ENCODE results near the gene CRYGD. TPM values are rescaled to one million over a fixed set of nuclear protein-coding genes. Genes with fewer than 3 reads are reported as not detected.
"Not testable (repeated sequence)": the region's sequence is repeated elsewhere in the genome, so short reads cannot be mapped to it uniquely, and the experiment has no call there.

CRYGD gene
- total RNA-seq (ENCODE audit: low replicate concordance): not detected in 2 replicates

- H3K79me2 ChIP-seq (ENCODE audit: low read depth); H3K9me3 ChIP-seq (ENCODE audit: low read depth); H3K4me3 ChIP-seq; H3K4me1 Mint-ChIP-seq; H4K20me1 ChIP-seq (ENCODE audit: low read depth); DNase-seq (ENCODE audit: low spot score); H3K36me3 ChIP-seq; H2AFZ ChIP-seq (replicated peaks); H3K4me1 ChIP-seq; H3K27me3 Mint-ChIP-seq (ENCODE audit: insufficient read depth, low read depth); H3K27ac ChIP-seq; H3K27me3 ChIP-seq; H3K9me3 Mint-ChIP-seq; H3K4me2 ChIP-seq; H3K36me3 Mint-ChIP-seq; H3F3A ChIP-seq (ENCODE audit: low read depth); H3K9ac ChIP-seq: not testable (repeated sequence)
- Mint-ChIP-seq H3K4me3 (peak within 1 kb of the TSS; percentile 58), H3K27ac (peak within 1 kb of the TSS; percentile 30)
Measured at GRCh38 chr2:208124013-208124715, at the start of gene CRYGD. Gene CRYGD (minus strand): TSS chr2:208124524. CDS start chr2:208124473, 51 bp downstream.

GRCh38 chr2:208172125-208172524, 47.8 kb upstream of the CRYGD start:
- no peaks in the 10 kb centered on the region for H3K36me3 Mint-ChIP-seq
- peaks cover 4% of the 10 kb centered on the region for H3K27me3 Mint-ChIP-seq (ENCODE audit: insufficient read depth, low read depth)
- no peak for DNase-seq (ENCODE audit: low spot score)
- no peak overlapping the region for H3K4me3 Mint-ChIP-seq
- H3K27ac Mint-ChIP-seq: no peak overlapping the region
- no peaks in the 10 kb centered on the region for H3K9me3 Mint-ChIP-seq
- H3K4me2 ChIP-seq: no peak overlapping the region
- H3K36me3 ChIP-seq: no peaks in the 10 kb centered on the region
- no peaks in the 10 kb centered on the region for H3K27me3 ChIP-seq
- no peaks in the 10 kb centered on the region for H4K20me1 ChIP-seq (ENCODE audit: low read depth)
- TF ChIP-seq CTCF (IDR thresholded peaks at IDR 0.05) (no peak), EZH2 (IDR thresholded peaks at IDR 0.05) (no peak), EZH2phosphoT487 (IDR thresholded peaks at IDR 0.05) (no peak)
- no peak overlapping the region for H3K9ac ChIP-seq
- no peaks in the 10 kb centered on the region for H3K79me2 ChIP-seq (ENCODE audit: low read depth)
- peaks cover 9% of the 10 kb centered on the region for H3K4me1 ChIP-seq
- no peaks in the 10 kb centered on the region for H3K9me3 ChIP-seq (ENCODE audit: low read depth)
- peaks cover 8% of the 10 kb centered on the region for H3K4me1 Mint-ChIP-seq
- H3K4me3 ChIP-seq: no peak overlapping the region
- H2AFZ ChIP-seq (replicated peaks): no peak overlapping the region
- no peak overlapping the region for H3K27ac ChIP-seq
- H3F3A ChIP-seq (ENCODE audit: low read depth): peaks cover 9% of the 10 kb centered on the region

GRCh38 chr2:208164951-208165755, 40.8 kb upstream of the CRYGD start:
- Histone ChIP-seq H3K4me1 (peaks cover 2% of the 10 kb centered on the region), H3K9ac (no peak overlapping the region), H2AFZ (replicated peaks) (peak overlapping the region; percentile 67), H3K27me3 (no peaks in the 10 kb centered on the region), H3F3A (ENCODE audit: low read depth) (no peaks in the 10 kb centered on the region), H4K20me1 (ENCODE audit: low read depth) (no peaks in the 10 kb centered on the region), H3K36me3 (no peaks in the 10 kb centered on the region), H3K4me3 (no peak overlapping the region), H3K27ac (no peak overlapping the region), H3K79me2 (ENCODE audit: low read depth) (no peaks in the 10 kb centered on the region), H3K9me3 (ENCODE audit: low read depth) (no peaks in the 10 kb centered on the region), H3K4me2 (no peak overlapping the region)
- Mint-ChIP-seq H3K27me3 (ENCODE audit: insufficient read depth, low read depth) (peaks cover 3% of the 10 kb centered on the region), H3K4me1 (peaks cover 10% of the 10 kb centered on the region), H3K27ac (no peak overlapping the region), H3K4me3 (no peak overlapping the region), H3K36me3 (no peaks in the 10 kb centered on the region), H3K9me3 (no peaks in the 10 kb centered on the region)
- TF ChIP-seq EZH2 (IDR thresholded peaks at IDR 0.05) (no peak), CTCF (IDR thresholded peaks at IDR 0.05) (no peak), EZH2phosphoT487 (IDR thresholded peaks at IDR 0.05) (no peak)
- DNase-seq (ENCODE audit: low spot score): no peak

- Histone ChIP-seq H3K4me1 (no peaks in the 10 kb centered on the region), H3F3A (ENCODE audit: low read depth) (no peaks in the 10 kb centered on the region), H4K20me1 (ENCODE audit: low read depth) (no peaks in the 10 kb centered on the region), H3K27ac (no peak within 1 kb of the TSS), H3K36me3 (no peaks in the 10 kb centered on the region), H3K27me3 (no peaks in the 10 kb centered on the region), H2AFZ (replicated peaks) (peak within 1 kb of the TSS; percentile 67), H3K9me3 (ENCODE audit: low read depth) (no peaks in the 10 kb centered on the region), H3K4me2 (no peak within 1 kb of the TSS), H3K79me2 (ENCODE audit: low read depth) (no peaks in the 10 kb centered on the region), H3K4me3 (no peak within 1 kb of the TSS), H3K9ac (no peak within 1 kb of the TSS)
- TF ChIP-seq EZH2 (IDR thresholded peaks at IDR 0.05) (no peak), EZH2phosphoT487 (IDR thresholded peaks at IDR 0.05) (no peak), CTCF (IDR thresholded peaks at IDR 0.05) (no peak)
- Mint-ChIP-seq H3K4me1 (peaks cover 10% of the 10 kb centered on the region), H3K27me3 (ENCODE audit: insufficient read depth, low read depth) (peaks cover 3% of the 10 kb centered on the region), H3K27ac (peak within 1 kb of the TSS; percentile 5), H3K9me3 (no peaks in the 10 kb centered on the region), H3K4me3 (no peak within 1 kb of the TSS), H3K36me3 (no peaks in the 10 kb centered on the region)
- DNase-seq (ENCODE audit: low spot score): no peak
Measured at GRCh38 chr2:208163489-208163888, 39.2 kb upstream of the CRYGD start, which contains the start of gene CRYGA. Gene CRYGA (minus strand): TSS chr2:208163589. CDS start chr2:208163556, 33 bp downstream.

Data from neural progenitor cell (in vitro differentiated cells).